GM12878 (cell line): ENCODE results near the gene ITPR2. TPM values are rescaled to one million over a fixed set of nuclear protein-coding genes. Genes with fewer than 3 reads are reported as not detected.

Source experiments
- ATAC-seq: fragments of 200-7000 bp; cut with Tn5 transposase; 3 replicates; pipeline ENCODE4 v1.9.1; 2020; ENCODE audit warnings: mild to moderate bottlenecking, moderate library complexity
- BruUV-seq: library from RNA; stranded (reverse); fragments of 400-500 nt; replicated peaks from 2 replicates; lab custom pipeline; 2021; lab: Mats Ljungman, UMichigan
- CTCF ChIA-PET: fragments of 300-600 bp; sonication (Branson Sonifier 250); formaldehyde crosslinking; extraction: SDS; loops from one replicate; lab custom pipeline; 2021; ENCODE audit warnings: inconsistent platforms; lab: Yijun Ruan, JAX
- POLR2A ChIA-PET: fragments of 350-600 bp; formaldehyde crosslinking; extraction: SDS; loops from one replicate; lab custom pipeline; 2021; ENCODE audit warnings: inconsistent platforms; lab: Charles Lee
- RAD21 ChIA-PET: fragments of 300-600 bp; sonication (Branson Sonifier 250); formaldehyde crosslinking; loops from one replicate; lab custom pipeline; 2023; ENCODE audit warnings: antibody characterized with exemption; ENCODE audit not compliant: unreplicated experiment; lab: Charles Lee
- SMC1A ChIA-PET: fragments of 300-600 bp; sonication (Branson Sonifier 250); formaldehyde crosslinking; loops from one replicate; lab custom pipeline; 2023; ENCODE audit not compliant: unreplicated experiment, uncharacterized antibody; lab: Charles Lee
- DNase-seq: peaks from one replicate; pipeline ENCODE4 v3.0.0-alpha.2; 2011; ENCODE audit warnings: low read depth, low spot score
- FAIRE-seq: peaks from 3 replicates; lab custom pipeline; 2011; peaks lifted over from hg19 to GRCh38; lab: Jason Lieb, UNC
- H2AFZ ChIP-seq: 2 replicates; pipeline ENCODE4 v1.6.0; 2011; ENCODE audit warnings: low read depth, low read length, control low read depth; ENCODE audit not compliant: control insufficient read depth
- H3K27ac ChIP-seq: 2 replicates; pipeline ENCODE4 v1.5.1; 2011; ENCODE audit warnings: control low read depth; ENCODE audit not compliant: control insufficient read depth, insufficient read depth
- H3K27me3 ChIP-seq, 2 experiments: replicated peaks in 1 of 2; 2 replicates each; pipeline versions ENCODE4 v1.6.0 to v1.6.1; 2011; ENCODE audit warnings: low read length in 1 of 2; ENCODE audit not compliant: control insufficient read depth in 2 of 2, insufficient read depth in 2 of 2
- H3K36me3 ChIP-seq, 2 experiments: 2 replicates each; pipeline ENCODE4 v1.5.1; 2011; ENCODE audit warnings: low read length in 1 of 2; ENCODE audit not compliant: control insufficient read depth in 2 of 2, insufficient read depth in 2 of 2
- H3K4me1 ChIP-seq: 2 replicates; pipeline ENCODE4 v1.6.1; 2011; ENCODE audit warnings: mild to moderate bottlenecking, low read length, moderate library complexity, mixed read lengths; ENCODE audit not compliant: control insufficient read depth, insufficient read depth
- H3K4me2 ChIP-seq: 2 replicates; pipeline ENCODE4 v1.6.0; 2011; ENCODE audit warnings: control low read depth; ENCODE audit not compliant: control insufficient read depth, insufficient read depth
- H3K4me3 ChIP-seq: fragments of 200-600 bp; sonication (generic); 2 replicates; pipeline ENCODE4 v1.5.1; 2016
- H3K79me2 ChIP-seq: 2 replicates; pipeline ENCODE4 v1.6.0; 2011; ENCODE audit warnings: low read length; ENCODE audit not compliant: control insufficient read depth, insufficient read depth
- H3K9ac ChIP-seq: 2 replicates; pipeline ENCODE4 v1.8.0; 2011; ENCODE audit warnings: low read length, control low read depth, mixed read lengths; ENCODE audit not compliant: control insufficient read depth, insufficient read depth
- H3K9me3 ChIP-seq: replicated peaks from 3 replicates; pipeline ENCODE4 v1.5.1; 2011; ENCODE audit warnings: mild to moderate bottlenecking, low read length; ENCODE audit not compliant: control insufficient read depth, insufficient read depth
- H4K20me1 ChIP-seq: 2 replicates; pipeline ENCODE4 v1.6.0; 2011; ENCODE audit not compliant: control insufficient read depth, insufficient read depth
- CHD1 ChIP-seq: IDR thresholded peaks from 2 replicates; pipeline ENCODE4 v1.6.1; 2012; ENCODE audit warnings: low read depth, low read length, improper control_type of control experiment
- FOS ChIP-seq: IDR thresholded peaks from 3 replicates; pipeline ENCODE4 v1.6.1; 2011; ENCODE audit warnings: borderline replicate concordance; ENCODE audit not compliant: insufficient read length; ENCODE audit errors: extremely low read depth
- RAD21 ChIP-seq: IDR thresholded peaks from 2 replicates; pipeline ENCODE4 v1.6.1; 2011; ENCODE audit warnings: mild to moderate bottlenecking, low read depth, low read length, moderate library complexity; ENCODE audit not compliant: insufficient read depth
- RB1 ChIP-seq: fragments of 450-650 bp; formaldehyde crosslinking; IDR thresholded peaks from 2 replicates; pipeline ENCODE4 v1.6.1; 2017; ENCODE audit warnings: mild to moderate bottlenecking, borderline replicate concordance
- RUNX3 ChIP-seq: IDR thresholded peaks from 2 replicates; pipeline ENCODE4 v1.6.1; 2012; ENCODE audit warnings: low read length, inconsistent platforms
- SIN3A ChIP-seq: IDR thresholded peaks from 2 replicates; pipeline ENCODE4 v1.6.1; 2012; ENCODE audit warnings: low read depth, low read length, improper control_type of control experiment
- STAT3 ChIP-seq: IDR thresholded peaks from 2 replicates; pipeline ENCODE4 v1.6.1; 2011; ENCODE audit warnings: low read depth, low read length, improper control_type of control experiment
- ZNF384 ChIP-seq: IDR thresholded peaks from 2 replicates; pipeline ENCODE4 v1.6.1; 2012; ENCODE audit warnings: low read depth, mild to moderate bottlenecking, low read length, improper control_type of control experiment, borderline replicate concordance
- WGBS: methylation state at CpG from one replicate; pipeline ENCODE4 v1.1.6; 2016; ENCODE audit warnings: low lambda C conversion rate; ENCODE audit not compliant: insufficient replicate concordance, insufficient coverage; ENCODE audit errors: missing lambda C conversion rate; 5-methylcytosine and 5-hydroxymethylcytosine counted together
- in situ Hi-C: fragments of 300-500 bp; cut with MboI; formaldehyde crosslinking; loops from 9 replicates; pipeline ENCODE4 v1.14.3; 2018; ENCODE audit warnings: mixed read lengths
- intact Hi-C: fragments of 100-400 bp; cut with micrococcal nuclease; formaldehyde crosslinking; loops from one replicate; pipeline ENCODE4 v1.14.2; 2022; ENCODE audit not compliant: unreplicated experiment
- polyA plus RNA-seq, 11 experiments: library from polyadenylated mRNA; depleted of rRNA in 4 of 11; unstranded in 6 of 11; stranded (reverse) in 5 of 11; fragments of >200 nt; fragmentation: Nextera tagmentation in 4 of 11; fragmentation: Illumina TruSeq in 1 of 11; extraction: Ambion mirVana in 4 of 11; extraction: Trizol in 1 of 11; gene quantifications; 1 replicate in 1 of 11; 2 replicates in 10 of 11; pipeline versions ENCODE4 v1.2.1 to v1.2.3, GENCODE V29; 2011 to 2016; ENCODE audit warnings: inconsistent platforms in 2 of 11, missing spikeins in 2 of 11, low read depth in 1 of 11
- total RNA-seq, 4 experiments: library from RNA; depleted of rRNA in 3 of 4; stranded (reverse); fragments of >200 nt in 3 of 4; fragmentation: Illumina TruSeq in 1 of 4; extraction: Trizol in 1 of 4; gene quantifications; 2 replicates each; pipeline versions ENCODE4 v1.2.1 to v1.2.3, GENCODE V29; 2013 to 2021
- TF ChIP-seq, protein P1 (sequence below): IDR thresholded peaks from 2 replicates; pipeline ENCODE4 v1.6.1; 2011; ENCODE audit warnings: low read depth, mild to moderate bottlenecking, low read length, moderate library complexity, borderline replicate concordance; ENCODE audit errors: extremely low read depth
- TF ChIP-seq, protein P2 (sequence below): IDR thresholded peaks from 2 replicates; pipeline ENCODE4 v1.6.1; 2011; ENCODE audit warnings: borderline replicate concordance, low read depth, mild to moderate bottlenecking, moderate library complexity, low read length; ENCODE audit not compliant: insufficient read depth, poor library complexity, severe bottlenecking

The ITPR2 gene
- total and polyA plus RNA-seq, 10 of the 15 experiments (the other 5 are each of a cell fraction or from before 2014, with no cell fraction given) = 7.5 to 76.2 (median 47.1) TPM

DNA sequence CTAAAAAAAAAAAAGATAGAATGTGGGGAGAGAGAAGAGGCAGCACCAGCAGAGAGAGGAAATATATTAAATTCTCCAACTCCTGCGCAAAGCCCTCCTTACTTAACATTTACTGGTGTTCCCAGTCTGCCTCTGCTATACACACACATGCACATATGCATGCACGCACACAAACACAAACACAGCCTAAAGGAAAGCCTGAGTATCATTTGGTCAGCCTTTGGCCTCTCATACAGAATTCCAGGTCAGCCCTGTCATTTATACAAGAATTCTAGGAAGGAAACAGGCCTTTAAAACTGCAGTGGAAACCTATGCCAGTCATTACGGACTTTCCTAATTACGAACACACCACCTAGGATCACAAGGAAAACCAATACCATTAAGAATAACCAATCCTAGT lies 269.4 kb downstream of the ITPR2 start:
- no peak for TF ChIP-seq RB1
- no peak for TF ChIP-seq RAD21
- no peak for TF ChIP-seq SIN3A
- no peak for TF ChIP-seq FOS
- no peak for TF ChIP-seq RUNX3
- TF ChIP-seq, protein P1, sequence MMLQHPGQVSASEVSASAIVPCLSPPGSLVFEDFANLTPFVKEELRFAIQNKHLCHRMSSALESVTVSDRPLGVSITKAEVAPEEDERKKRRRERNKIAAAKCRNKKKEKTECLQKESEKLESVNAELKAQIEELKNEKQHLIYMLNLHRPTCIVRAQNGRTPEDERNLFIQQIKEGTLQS = no peak
- no peak for TF ChIP-seq ZNF384
- no peak for TF ChIP-seq CHD1
- TF ChIP-seq STAT3 = no peak
- TF ChIP-seq, protein P2, sequence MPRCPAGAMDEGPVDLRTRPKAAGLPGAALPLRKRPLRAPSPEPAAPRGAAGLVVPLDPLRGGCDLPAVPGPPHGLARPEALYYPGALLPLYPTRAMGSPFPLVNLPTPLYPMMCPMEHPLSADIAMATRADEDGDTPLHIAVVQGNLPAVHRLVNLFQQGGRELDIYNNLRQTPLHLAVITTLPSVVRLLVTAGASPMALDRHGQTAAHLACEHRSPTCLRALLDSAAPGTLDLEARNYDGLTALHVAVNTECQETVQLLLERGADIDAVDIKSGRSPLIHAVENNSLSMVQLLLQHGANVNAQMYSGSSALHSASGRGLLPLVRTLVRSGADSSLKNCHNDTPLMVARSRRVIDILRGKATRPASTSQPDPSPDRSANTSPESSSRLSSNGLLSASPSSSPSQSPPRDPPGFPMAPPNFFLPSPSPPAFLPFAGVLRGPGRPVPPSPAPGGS = no peak
- DNase-seq (no peak), ATAC-seq (no peak), FAIRE-seq (no peak)
- no peak overlapping the region for H3K4me3 ChIP-seq
- RAD21 ChIA-PET = no interaction called here
- H3K4me1 ChIP-seq = no peaks in the 10 kb centered on the region
- SMC1A ChIA-PET = interaction anchor here (1.0 kb wide), 1 partner anchor 9 kb away, joined by 3 read pairs; no protein-coding TSS in a partner anchor
- no TSS peak for BruUV-seq
- H3K36me3 ChIP-seq = peaks cover 0 to 8% of the 10 kb centered on the region in 2 experiments; a peak in 2 of 4 replicates
- intact Hi-C loops = no loop called here
- POLR2A ChIA-PET = interaction anchor here (0.7 kb wide), 1 partner anchor 1270 kb away, joined by 3 read pairs; no protein-coding TSS in a partner anchor
- no peak overlapping the region for H3K4me2 ChIP-seq
- CTCF ChIA-PET = no interaction called here
- H3K27me3 ChIP-seq = no peaks in the 10 kb centered on the region
- H4K20me1 ChIP-seq = no peaks in the 10 kb centered on the region
- no peak overlapping the region for H2AFZ ChIP-seq
- in situ Hi-C loops = no loop called here
- H3K9me3 ChIP-seq = no peaks in the 10 kb centered on the region
- WGBS = 98% methylated on average over 4 of the region's 4 CpGs
- no peaks in the 10 kb centered on the region for H3K79me2 ChIP-seq
- no peak overlapping the region for H3K27ac ChIP-seq
- H3K9ac ChIP-seq = no peak overlapping the region
